HepG2 (cell line): ENCODE results near the gene TGM1. TPM values are rescaled to one million over a fixed set of nuclear protein-coding genes. Genes with fewer than 3 reads are reported as not detected.

Source experiments
- ADNP ChIP-seq: sonication (generic); formaldehyde crosslinking; IDR thresholded peaks from 2 replicates; pipeline ENCODE4 v1.4.0; 2020; ENCODE audit warnings: missing genetic modification reagents
- CCAR2 ChIP-seq: fragments of 200-400 bp; formaldehyde crosslinking; optimal IDR thresholded peaks from 2 replicates; pipeline ENCODE3; 2018; ENCODE audit warnings: low read depth, mild to moderate bottlenecking, low read length, moderate library complexity
- KDM3A ChIP-seq: IDR thresholded peaks from 2 replicates; pipeline ENCODE4 v1.6.1; 2018; ENCODE audit warnings: low read depth, missing compliant biosample characterization
- KDM6A ChIP-seq: IDR thresholded peaks from 2 replicates; pipeline ENCODE4 v1.6.1; 2016; ENCODE audit warnings: low read depth
- MAFK ChIP-seq, 2 experiments: IDR thresholded peaks in 1 of 2; conservative IDR thresholded peaks in 1 of 2; 2 replicates each; pipeline ENCODE4 v1.6.1; 2011; ENCODE audit warnings: improper control_type of control experiment in 2 of 2, low read length in 2 of 2
- NFRKB ChIP-seq: fragments of 450-650 bp; IDR thresholded peaks from 2 replicates; pipeline ENCODE4 v1.6.1; 2017
- NR2C2 ChIP-seq: sonication (generic); formaldehyde crosslinking; IDR thresholded peaks from 2 replicates; pipeline ENCODE4 v1.4.0; 2020; ENCODE audit warnings: missing genetic modification reagents, mild to moderate bottlenecking, moderate library complexity, borderline replicate concordance
- PAF1 ChIP-seq: IDR thresholded peaks from 2 replicates; pipeline ENCODE4 v1.6.1; 2016; ENCODE audit warnings: missing genetic modification reagents, missing compliant biosample characterization
- PHF5A ChIP-seq: IDR thresholded peaks from one replicate; pipeline ENCODE4 v1.6.1; 2018; ENCODE audit warnings: low read depth, missing genetic modification reagents; ENCODE audit not compliant: unreplicated experiment
- RXRA ChIP-seq: sonication (generic); formaldehyde crosslinking; IDR thresholded peaks from 2 replicates; pipeline ENCODE4 v1.5.1; 2020; ENCODE audit warnings: missing genetic modification reagents
- SNAPC5 ChIP-seq: sonication (generic); formaldehyde crosslinking; IDR thresholded peaks from 2 replicates; pipeline ENCODE4 v1.8.1; 2023; ENCODE audit warnings: mild to moderate bottlenecking, missing genetic modification reagents, borderline replicate concordance
- SRSF1 ChIP-seq: fragments of 200-400 bp; formaldehyde crosslinking; optimal IDR thresholded peaks from 2 replicates; pipeline ENCODE3; 2017; ENCODE audit warnings: mild to moderate bottlenecking, low read depth, low read length, moderate library complexity
- TCF12 ChIP-seq, 2 experiments: fragments of 450-650 bp in 1 of 2; sonication (generic) in 1 of 2; formaldehyde crosslinking in 1 of 2; IDR thresholded peaks; 2 replicates each; pipeline versions ENCODE4 v1.6.1 to v1.8.0; 2017 to 2022; ENCODE audit warnings: antibody characterized with exemption in 1 of 2, mild to moderate bottlenecking in 1 of 2, missing genetic modification reagents in 1 of 2, moderate library complexity in 1 of 2
- XRCC5 ChIP-seq: fragments of 200-400 bp; formaldehyde crosslinking; optimal IDR thresholded peaks from 2 replicates; pipeline ENCODE3; 2017; ENCODE audit warnings: mild to moderate bottlenecking, low read length
- ZBTB4 ChIP-seq: sonication (generic); formaldehyde crosslinking; IDR thresholded peaks from 2 replicates; pipeline ENCODE4 v1.4.0; 2020; ENCODE audit warnings: missing genetic modification reagents, mild to moderate bottlenecking, borderline replicate concordance
- ZFP62 ChIP-seq: sonication (generic); formaldehyde crosslinking; IDR thresholded peaks from 2 replicates; pipeline ENCODE4 v1.4.0; 2020; ENCODE audit warnings: missing genetic modification reagents
- ZMYM3 ChIP-seq: sonication (generic); formaldehyde crosslinking; IDR thresholded peaks from 2 replicates; pipeline ENCODE4 v1.5.1; 2020; ENCODE audit warnings: mild to moderate bottlenecking, missing genetic modification reagents
- ZNF343 ChIP-seq: sonication (generic); formaldehyde crosslinking; IDR thresholded peaks from 2 replicates; pipeline ENCODE4 v1.4.0; 2020; ENCODE audit warnings: mild to moderate bottlenecking, missing genetic modification reagents
- ZNF430 ChIP-seq: sonication (generic); formaldehyde crosslinking; IDR thresholded peaks from 2 replicates; pipeline ENCODE4 v1.9.0; 2021; ENCODE audit warnings: mild to moderate bottlenecking, missing genetic modification reagents
- ZNF687 ChIP-seq: sonication (generic); formaldehyde crosslinking; IDR thresholded peaks from 2 replicates; pipeline ENCODE4 v1.5.1; 2020; ENCODE audit warnings: mild to moderate bottlenecking, missing genetic modification reagents, moderate library complexity
- ZNF737 ChIP-seq: sonication (generic); formaldehyde crosslinking; IDR thresholded peaks from 2 replicates; pipeline ENCODE4 v1.5.0; 2020; ENCODE audit warnings: missing genetic modification reagents, mild to moderate bottlenecking, borderline replicate concordance
- ZNF790 ChIP-seq: sonication (generic); formaldehyde crosslinking; IDR thresholded peaks from 2 replicates; pipeline ENCODE4 v1.8.0; 2022; ENCODE audit warnings: missing genetic modification reagents, mild to moderate bottlenecking, borderline replicate concordance
- ZSCAN20 ChIP-seq: sonication (generic); formaldehyde crosslinking; IDR thresholded peaks from 2 replicates; pipeline ENCODE4 v1.4.0; 2020; ENCODE audit warnings: missing genetic modification reagents, mild to moderate bottlenecking, borderline replicate concordance
- polyA plus RNA-seq, 8 experiments: library from polyadenylated mRNA; depleted of rRNA in 3 of 8; stranded (reverse) in 7 of 8; unstranded in 1 of 8; fragments of >200 nt; fragmentation: Illumina TruSeq in 4 of 8; extraction: Trizol in 4 of 8; gene quantifications; 2 replicates each; pipeline versions ENCODE4 v1.2.1 to v1.2.3, GENCODE V29; 2011 to 2016; ENCODE audit warnings: low read depth in 4 of 8, missing spikeins in 1 of 8, mixed read lengths in 1 of 8; ENCODE audit not compliant: insufficient read depth in 1 of 8
- total RNA-seq, 5 experiments: library from RNA; depleted of rRNA; stranded (reverse); fragments of >200 nt; fragmentation: Illumina TruSeq; extraction: Trizol; gene quantifications; 2 replicates each; pipeline ENCODE4 v1.2.3, GENCODE V29; 2016; ENCODE audit warnings: low read depth in 1 of 5

Gene TGM1
- total and polyA plus RNA-seq, 2 of the 13 experiments (the other 11 are each of a cell fraction or from before 2014, with no cell fraction given), result 3.2 to 10.6 TPM

DNA sequence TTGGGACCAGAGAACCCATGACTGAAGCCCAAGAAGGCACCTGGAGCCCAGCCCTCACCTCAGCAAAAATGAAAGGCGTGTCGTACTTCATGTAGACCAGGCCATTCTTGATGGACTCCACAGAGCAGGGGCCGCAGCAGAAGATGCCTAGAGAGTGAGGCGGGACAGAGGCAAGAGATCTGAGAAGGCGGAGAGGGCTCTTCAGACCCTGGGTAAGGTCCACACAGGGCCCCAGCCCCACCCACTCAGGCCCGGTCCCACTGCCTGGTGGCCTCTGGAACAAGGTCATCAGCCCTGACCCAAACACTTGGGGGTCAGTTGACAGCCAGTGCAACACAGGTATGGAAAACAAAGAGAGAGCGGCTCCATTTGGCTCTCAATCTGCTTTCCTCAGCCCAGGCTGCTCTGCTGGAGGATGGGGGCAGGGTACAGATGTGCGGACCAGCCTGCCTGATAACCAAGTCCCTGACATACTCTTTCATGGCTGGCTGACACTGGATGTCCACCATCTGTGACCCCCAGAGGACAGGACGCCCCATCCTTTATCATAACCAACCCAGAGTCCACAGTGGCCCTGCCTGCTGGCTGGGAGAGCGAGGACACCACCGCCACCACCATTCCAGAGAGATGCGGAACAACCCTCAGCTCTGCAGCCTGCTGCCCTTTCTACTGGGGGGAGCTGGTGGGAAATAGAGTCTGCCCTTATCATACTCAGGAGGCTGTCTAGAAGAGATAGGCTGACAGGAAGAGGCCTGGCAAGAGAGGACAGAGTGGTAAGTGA lies 6.9 kb downstream of the TGM1 start (continued):
- TF ChIP-seq NR2C2 (CRISPR knock-in tag) (peak; percentile 67; the same call in 1 of the 2 replicates), CCAR2 (no peak), KDM6A (CRISPR knock-in tag) (0 out of 2 replicates have a peak, but pooled peaks have one; percentile 53), PHF5A (no peak), ZNF687 (CRISPR knock-in tag) (peak; percentile 75), ZNF430 (CRISPR knock-in tag) (peak; percentile 79), ZBTB4 (CRISPR knock-in tag) (peak; percentile 100), SNAPC5 (CRISPR knock-in tag) (peak; percentile 29; the same call in 1 of the 2 replicates), ZSCAN20 (no peak), ZNF343 (CRISPR knock-in tag) (no peak), RXRA (CRISPR knock-in tag) (peak; percentile 71), SRSF1 (no peak), PAF1 (CRISPR knock-in tag) (no peak), ZNF790 (0 out of 2 replicates have a peak, but pooled peaks have one; percentile 32), KDM3A (0 out of 2 replicates have a peak, but pooled peaks have one; percentile 16), XRCC5 (no peak), ZFP62 (CRISPR knock-in tag) (no peak), MAFK (conservative IDR thresholded peaks at IDR 0.05 in 1 of 2, IDR thresholded peaks at IDR 0.05 in 1 of 2; ENCODE audit: low read length in 2 of 2) (no peak), ADNP (CRISPR knock-in tag) (no peak), TCF12 (IDR thresholded peaks at IDR 0.05) (no peak), TCF12 (CRISPR knock-in tag; IDR thresholded peaks at IDR 0.05) (0 out of 2 replicates have a peak, but pooled peaks have one; percentile 43), ZNF737 (no peak), ZMYM3 (CRISPR knock-in tag) (no peak), NFRKB (no peak)
